Measurements from ENCODE around the gene TMEM106A. TPM values are rescaled to one million over a fixed set of nuclear protein-coding genes. Genes with fewer than 3 reads are reported as not detected.
A peak's percentile ranks its signal among the peaks of the same experiment; 100 is the strongest.

The TMEM106A gene
- total and polyA plus RNA-seq, 4 donors = 4.3 to 22.4 (median 10.0) TPM

DNA sequence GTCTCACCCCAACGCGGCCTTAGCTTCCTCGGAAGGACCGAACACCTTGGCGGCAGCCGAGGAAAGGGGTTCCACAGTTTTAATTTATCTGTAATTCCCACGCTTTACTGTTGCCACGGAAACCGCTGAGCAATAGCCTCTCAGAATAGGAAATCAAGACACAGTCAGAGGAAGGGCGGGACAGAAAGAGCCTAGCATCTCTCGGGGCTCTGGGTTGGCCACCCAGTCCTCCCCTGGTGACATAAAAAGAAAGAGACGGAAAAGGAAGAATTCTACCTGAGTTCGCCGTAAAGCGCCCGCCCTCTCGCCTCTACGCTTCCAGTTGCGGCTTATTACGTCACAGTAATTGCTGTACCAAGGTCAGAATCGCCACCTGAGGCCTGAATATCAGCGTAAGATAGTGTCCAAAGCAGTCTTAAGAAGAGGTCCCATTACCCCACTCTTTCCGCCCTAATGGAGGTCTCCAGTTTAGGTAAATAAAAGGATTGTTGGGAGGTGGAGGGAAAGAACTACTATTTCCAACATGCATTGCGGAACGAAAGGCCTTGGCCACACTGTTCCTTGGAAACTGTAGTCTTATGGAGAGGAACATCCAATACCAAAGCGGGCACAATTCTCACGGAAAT lies 41.4 kb upstream of the TMEM106A start:
- TF ChIP-seq, protein P1, sequence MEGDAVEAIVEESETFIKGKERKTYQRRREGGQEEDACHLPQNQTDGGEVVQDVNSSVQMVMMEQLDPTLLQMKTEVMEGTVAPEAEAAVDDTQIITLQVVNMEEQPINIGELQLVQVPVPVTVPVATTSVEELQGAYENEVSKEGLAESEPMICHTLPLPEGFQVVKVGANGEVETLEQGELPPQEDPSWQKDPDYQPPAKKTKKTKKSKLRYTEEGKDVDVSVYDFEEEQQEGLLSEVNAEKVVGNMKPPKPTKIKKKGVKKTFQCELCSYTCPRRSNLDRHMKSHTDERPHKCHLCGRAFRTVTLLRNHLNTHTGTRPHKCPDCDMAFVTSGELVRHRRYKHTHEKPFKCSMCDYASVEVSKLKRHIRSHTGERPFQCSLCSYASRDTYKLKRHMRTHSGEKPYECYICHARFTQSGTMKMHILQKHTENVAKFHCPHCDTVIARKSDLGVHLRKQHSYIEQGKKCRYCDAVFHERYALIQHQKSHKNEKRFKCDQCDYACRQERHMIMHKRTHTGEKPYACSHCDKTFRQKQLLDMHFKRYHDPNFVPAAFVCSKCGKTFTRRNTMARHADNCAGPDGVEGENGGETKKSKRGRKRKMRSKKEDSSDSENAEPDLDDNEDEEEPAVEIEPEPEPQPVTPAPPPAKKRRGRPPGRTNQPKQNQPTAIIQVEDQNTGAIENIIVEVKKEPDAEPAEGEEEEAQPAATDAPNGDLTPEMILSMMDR (IDR thresholded peaks at IDR 0.05; ENCODE audit: control extremely low read depth, extremely low read depth) = no peak
- ATAC-seq (ENCODE audit: insufficient read depth, low FRiP score) (peak; percentile 88), DNase-seq (peak; percentile 93 to 97 (median 97))
- peaks cover 0 to 21% (median 11%) of the 10 kb centered on the region in 5 donors for H3K4me1 ChIP-seq (ENCODE audit: control insufficient read depth in 5 of 5, insufficient read depth in 5 of 5, low read length in 5 of 5)
- 0% methylated on average over 27 of the region's 27 CpGs for WGBS, 2 donors
- no peaks in the 10 kb centered on the region for H3K27me3 ChIP-seq (ENCODE audit: control insufficient read depth in 3 of 3, insufficient read depth in 3 of 3, low read length in 2 of 3)
- peaks cover 0 to 2% (median 0%) of the 10 kb centered on the region in 4 donors for H3K36me3 ChIP-seq (ENCODE audit: control insufficient read depth in 4 of 4, insufficient read depth in 4 of 4, low read length in 4 of 4)
- peak overlapping the region; percentile 53 for H3K4me3 ChIP-seq
- H3K27ac ChIP-seq (ENCODE audit: low read depth in 1 of 2, low read length in 1 of 2) = peak overlapping the region; percentile 76 to 97
- peak overlapping the region; percentile 98 to 99 for H3K9ac ChIP-seq (ENCODE audit: insufficient read depth in 1 of 2, low read length in 2 of 2)
- H3K9me3 ChIP-seq (ENCODE audit: control insufficient read depth in 4 of 4, insufficient read depth in 3 of 4, low read length in 3 of 4) = no peaks in the 10 kb centered on the region

DNA sequence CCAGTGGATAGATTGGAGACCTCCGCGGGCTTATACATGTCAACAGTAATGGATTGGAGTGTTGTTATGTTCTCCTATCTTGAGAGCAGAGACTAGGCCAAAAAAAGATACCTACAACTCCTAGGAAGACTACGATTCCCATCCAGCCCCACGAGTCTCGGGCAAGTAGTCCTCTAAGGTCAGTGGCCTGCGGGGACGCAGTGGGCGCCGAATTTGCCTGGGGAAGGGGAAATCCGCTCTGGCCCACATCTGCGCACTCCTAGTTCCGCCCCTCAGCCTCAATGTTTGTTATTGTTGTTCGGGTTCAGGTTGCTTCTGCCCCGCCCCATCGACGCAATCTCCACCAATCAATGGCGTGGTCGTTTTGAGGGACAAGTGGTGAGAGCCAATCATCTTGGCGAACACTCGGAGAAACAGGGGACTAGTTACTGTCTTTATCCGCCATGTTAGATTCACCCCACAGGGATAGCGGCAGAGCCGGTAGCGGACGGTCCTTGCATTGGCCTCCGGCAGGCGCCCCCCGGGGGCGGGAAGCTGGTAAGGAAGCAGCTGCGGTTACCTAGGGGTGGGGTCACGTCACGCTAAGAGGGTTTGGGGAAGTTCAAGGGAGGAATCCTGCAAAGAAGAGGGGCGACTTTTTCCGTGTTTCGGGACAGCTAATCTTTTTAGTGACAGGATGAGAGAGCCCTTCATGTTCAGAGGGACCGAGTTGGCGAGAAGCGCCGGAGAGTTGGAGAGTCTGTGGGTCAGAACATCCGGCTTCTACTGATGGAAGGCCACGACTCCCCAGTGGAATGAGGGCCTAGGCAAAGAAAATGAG lies 40.7 kb upstream of the TMEM106A start, which contains the start of gene NBR1:
Gene NBR1, plus strand, starts transcription at position 449 of the 820 bp plus-strand sequence. CDS start 4,586 bp downstream, outside the sequence.
- Histone ChIP-seq H3K9ac (ENCODE audit: insufficient read depth in 1 of 2, low read length in 2 of 2) (peak within 1 kb of the TSS; percentile 98 to 99), H3K4me1 (ENCODE audit: control insufficient read depth in 5 of 5, insufficient read depth in 5 of 5, low read length in 5 of 5) (peaks cover 0 to 21% (median 11%) of the 10 kb centered on the region in 5 donors)

DNA sequence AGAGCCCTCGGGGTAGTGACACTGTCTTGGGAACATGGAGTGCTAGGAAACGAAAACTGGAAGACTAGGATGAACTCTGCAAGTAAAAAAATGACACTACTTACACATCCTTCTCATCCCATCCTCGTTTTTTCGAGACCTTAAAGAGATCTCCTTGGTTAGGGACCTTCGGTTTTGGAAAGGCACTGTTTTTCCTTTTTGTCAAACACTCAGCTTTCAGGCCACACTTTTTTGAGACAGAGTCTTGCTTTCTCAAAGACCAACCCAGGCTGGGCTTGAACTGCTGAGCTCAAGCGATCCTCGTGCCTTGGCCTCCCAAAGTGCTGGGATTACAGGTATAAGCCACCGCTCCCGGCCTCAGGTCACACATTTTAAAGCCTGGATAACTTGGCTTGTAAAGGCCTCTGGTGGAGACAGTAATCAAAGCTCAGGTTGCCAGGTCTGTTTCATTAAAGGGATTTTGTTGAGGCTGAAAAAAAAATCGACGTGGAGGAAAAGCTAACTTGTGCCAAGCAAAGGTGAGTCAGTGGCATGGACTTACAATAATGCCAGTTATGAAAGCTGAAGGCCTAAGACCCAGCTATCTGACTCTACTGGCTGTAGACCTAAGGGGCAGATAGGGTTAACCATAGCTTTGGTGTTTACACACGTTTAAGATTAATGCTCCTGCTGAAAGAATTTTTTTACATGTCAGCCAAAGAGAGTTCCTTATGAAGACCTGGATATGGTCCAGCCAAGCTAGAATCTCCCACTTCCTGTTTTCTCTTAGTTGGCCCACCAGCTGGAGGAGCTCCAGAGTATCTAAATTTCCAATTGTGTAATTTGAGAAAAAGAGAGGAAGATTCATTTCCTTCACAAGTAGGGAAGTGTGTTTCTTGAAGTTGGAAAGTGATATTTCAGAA lies 39.8 kb upstream of the TMEM106A start:
- H3K9me3 ChIP-seq (ENCODE audit: control insufficient read depth in 4 of 4, insufficient read depth in 3 of 4, low read length in 3 of 4) = no peaks in the 10 kb centered on the region
- peak overlapping the region; percentile 97 to 98 for H3K9ac ChIP-seq (ENCODE audit: insufficient read depth in 1 of 2, low read length in 2 of 2)
- no peaks in the 10 kb centered on the region for H3K27me3 ChIP-seq (ENCODE audit: control insufficient read depth in 3 of 3, insufficient read depth in 3 of 3, low read length in 2 of 3)
- peak overlapping the region; percentile 54 for H3K4me3 ChIP-seq
- H3K36me3 ChIP-seq (ENCODE audit: control insufficient read depth in 4 of 4, insufficient read depth in 4 of 4, low read length in 4 of 4) = peaks cover 2 to 14% (median 6%) of the 10 kb centered on the region in 4 donors
- ATAC-seq (ENCODE audit: insufficient read depth, low FRiP score) (no peak), DNase-seq (peak; percentile 81 to 98 (median 97))
- H3K27ac ChIP-seq (ENCODE audit: low read depth in 1 of 2, low read length in 1 of 2) = peak overlapping the region; percentile 91 to 97
- TF ChIP-seq, protein P1 (IDR thresholded peaks at IDR 0.05; ENCODE audit: control extremely low read depth, extremely low read depth) = peak; percentile 6
- WGBS, 2 donors = 6 to 12% methylated on average over 12 of the region's 12 CpGs
- peaks cover 0 to 22% (median 11%) of the 10 kb centered on the region in 5 donors for H3K4me1 ChIP-seq (ENCODE audit: control insufficient read depth in 5 of 5, insufficient read depth in 5 of 5, low read length in 5 of 5)

More for the DNA sequence above, 40.7 kb upstream of the TMEM106A start, which contains the start of gene NBR1:
- TF ChIP-seq, protein P1 (IDR thresholded peaks at IDR 0.05; ENCODE audit: control extremely low read depth, extremely low read depth) = no peak
- Histone ChIP-seq H3K9me3 (ENCODE audit: control insufficient read depth in 4 of 4, insufficient read depth in 3 of 4, low read length in 3 of 4) (no peaks in the 10 kb centered on the region), H3K27me3 (ENCODE audit: control insufficient read depth in 3 of 3, insufficient read depth in 3 of 3, low read length in 2 of 3) (no peaks in the 10 kb centered on the region), H3K27ac (ENCODE audit: low read depth in 1 of 2, low read length in 1 of 2) (peak within 1 kb of the TSS; percentile 91 to 97), H3K36me3 (ENCODE audit: control insufficient read depth in 4 of 4, insufficient read depth in 4 of 4, low read length in 4 of 4) (peaks cover 0 to 6% (median 2%) of the 10 kb centered on the region in 4 donors), H3K4me3 (peak within 1 kb of the TSS; percentile 54)
- WGBS, 2 donors = 0% methylated on average over 41 of the region's 41 CpGs
- DNase-seq (peak; percentile 99 to 100 (median 100)), ATAC-seq (ENCODE audit: insufficient read depth, low FRiP score) (peak; percentile 86)

All from lung (tissue), 12 donors.